NT2/D1 (cell line): ENCODE measurements around the gene LHB.
"Not testable (repeated sequence)": the region's sequence is repeated elsewhere in the genome, so short reads cannot be mapped to it uniquely, and the experiment has no call there.

Experiments used
- SUZ12 ChIP-seq: IDR thresholded peaks from 2 replicates; pipeline ENCODE4 v1.6.1; 2011; ENCODE audit not compliant: insufficient read length, insufficient read depth; ENCODE audit errors: extremely low read depth
- YY1 ChIP-seq: IDR thresholded peaks from 2 replicates; pipeline ENCODE4 v1.6.1; 2011; ENCODE audit not compliant: insufficient read length, insufficient read depth
- ZNF274 ChIP-seq: IDR thresholded peaks from 2 replicates; pipeline ENCODE4 v1.6.1; 2011; ENCODE audit warnings: mild to moderate bottlenecking, low read depth, low read length

- not testable (repeated sequence) for TF ChIP-seq YY1, SUZ12, ZNF274
Observed at GRCh38 chr19:49018388-49019241, 1.7 kb upstream of the LHB start.
